HepG2 (cell line): ENCODE results near the gene C9orf43.

Experiments used
- POLR2AphosphoS5 ChIP-seq: IDR thresholded peaks from 2 replicates; pipeline ENCODE4 v1.6.1; 2012; ENCODE audit warnings: low read depth, low read length
- TCF12 ChIP-seq, 2 experiments: fragments of 450-650 bp in 1 of 2; sonication (generic) in 1 of 2; formaldehyde crosslinking in 1 of 2; IDR thresholded peaks; 2 replicates each; pipeline versions ENCODE4 v1.6.1 to v1.8.0; 2017 to 2022; ENCODE audit warnings: antibody characterized with exemption in 1 of 2, mild to moderate bottlenecking in 1 of 2, missing genetic modification reagents in 1 of 2, moderate library complexity in 1 of 2
- ZNF121 ChIP-seq: sonication (generic); formaldehyde crosslinking; IDR thresholded peaks from 2 replicates; pipeline ENCODE4 v1.5.0; 2020; ENCODE audit warnings: mild to moderate bottlenecking, missing genetic modification reagents
- ZNF776 ChIP-seq: sonication (generic); formaldehyde crosslinking; IDR thresholded peaks from 2 replicates; pipeline ENCODE4 v1.4.0; 2020; ENCODE audit warnings: mild to moderate bottlenecking, missing genetic modification reagents
- TF ChIP-seq, protein P1 (sequence below): sonication (generic); formaldehyde crosslinking; IDR thresholded peaks from 2 replicates; pipeline ENCODE4 v1.5.0; 2020; ENCODE audit warnings: mild to moderate bottlenecking, missing genetic modification reagents, moderate library complexity

DNA sequence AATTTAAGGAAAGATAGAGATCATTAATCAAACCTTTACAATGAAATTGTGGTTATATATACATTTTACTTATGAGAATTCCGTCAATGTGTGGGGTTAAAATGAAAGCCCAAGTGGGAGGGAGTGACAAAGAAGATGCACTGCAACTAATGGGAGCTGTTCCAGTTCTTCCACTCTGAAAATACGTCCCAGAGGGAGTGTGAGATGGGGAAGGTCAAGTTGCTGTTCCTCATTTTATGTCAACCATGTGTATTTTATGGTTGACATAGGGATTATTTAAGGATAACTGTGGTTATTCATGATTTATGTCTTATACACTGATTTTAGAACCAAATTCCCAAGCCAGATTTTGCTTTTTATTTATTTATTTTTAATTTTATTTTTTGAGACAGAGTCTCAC is 38.8 kb downstream of the C9orf43 start:
- TF ChIP-seq, protein P1, sequence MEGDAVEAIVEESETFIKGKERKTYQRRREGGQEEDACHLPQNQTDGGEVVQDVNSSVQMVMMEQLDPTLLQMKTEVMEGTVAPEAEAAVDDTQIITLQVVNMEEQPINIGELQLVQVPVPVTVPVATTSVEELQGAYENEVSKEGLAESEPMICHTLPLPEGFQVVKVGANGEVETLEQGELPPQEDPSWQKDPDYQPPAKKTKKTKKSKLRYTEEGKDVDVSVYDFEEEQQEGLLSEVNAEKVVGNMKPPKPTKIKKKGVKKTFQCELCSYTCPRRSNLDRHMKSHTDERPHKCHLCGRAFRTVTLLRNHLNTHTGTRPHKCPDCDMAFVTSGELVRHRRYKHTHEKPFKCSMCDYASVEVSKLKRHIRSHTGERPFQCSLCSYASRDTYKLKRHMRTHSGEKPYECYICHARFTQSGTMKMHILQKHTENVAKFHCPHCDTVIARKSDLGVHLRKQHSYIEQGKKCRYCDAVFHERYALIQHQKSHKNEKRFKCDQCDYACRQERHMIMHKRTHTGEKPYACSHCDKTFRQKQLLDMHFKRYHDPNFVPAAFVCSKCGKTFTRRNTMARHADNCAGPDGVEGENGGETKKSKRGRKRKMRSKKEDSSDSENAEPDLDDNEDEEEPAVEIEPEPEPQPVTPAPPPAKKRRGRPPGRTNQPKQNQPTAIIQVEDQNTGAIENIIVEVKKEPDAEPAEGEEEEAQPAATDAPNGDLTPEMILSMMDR (CRISPR knock-in tag), result no peak
- TF ChIP-seq ZNF121 (no peak), TCF12 (IDR thresholded peaks at IDR 0.05) (no peak), TCF12 (CRISPR knock-in tag; IDR thresholded peaks at IDR 0.05) (no peak), ZNF776 (CRISPR knock-in tag) (no peak), POLR2AphosphoS5 (no peak)
